ACC112 (cell line): ENCODE data around the gene TYW1B.
"Not testable (repeated sequence)": the region's sequence is repeated elsewhere in the genome, so short reads cannot be mapped to it uniquely, and the experiment has no call there.

Source experiments
- H2AFZ ChIP-seq: fragments of 200-600 bp; sonication (generic); one replicate; pipeline ENCODE4 v1.6.0; 2017; ENCODE audit warnings: antibody characterized with exemption, low read length; ENCODE audit not compliant: unreplicated experiment
- H3K27ac ChIP-seq: fragments of 200-600 bp; sonication (generic); 2 replicates; pipeline ENCODE4 v1.5.1; 2014; ENCODE audit warnings: low read depth, mild to moderate bottlenecking, antibody characterized with exemption, low read length, moderate library complexity
- H3K27me3 ChIP-seq: fragments of 200-600 bp; sonication (generic); 2 replicates; pipeline ENCODE4 v1.6.1; 2014; ENCODE audit warnings: mild to moderate bottlenecking, antibody characterized with exemption, low read length, moderate library complexity, mixed read lengths; ENCODE audit not compliant: insufficient read depth
- H3K36me3 ChIP-seq: fragments of 200-600 bp; sonication (generic); 2 replicates; pipeline ENCODE4 v1.6.1; 2016; ENCODE audit warnings: mild to moderate bottlenecking, antibody characterized with exemption, low read length, moderate library complexity, mixed read lengths; ENCODE audit not compliant: insufficient read depth
- H3K4me1 ChIP-seq: fragments of 200-600 bp; sonication (generic); one replicate; pipeline ENCODE4 v1.6.1; 2016; ENCODE audit warnings: low read length, mixed read lengths; ENCODE audit not compliant: insufficient read depth, unreplicated experiment, control insufficient read depth
- H3K4me3 ChIP-seq: fragments of 200-600 bp; sonication (generic); 2 replicates; pipeline ENCODE4 v1.5.1; 2014; ENCODE audit warnings: mild to moderate bottlenecking, low read depth, low read length
- H3K79me2 ChIP-seq: fragments of 200-600 bp; sonication (generic); one replicate; pipeline ENCODE4 v1.6.0; 2016; ENCODE audit warnings: low read length; ENCODE audit not compliant: control insufficient read depth, unreplicated experiment, insufficient read depth

TYW1B gene

GRCh38 chr7:72550454-72550853, 277.5 kb downstream of the TYW1B start:
- not testable (repeated sequence) for H3K27me3 ChIP-seq, H3K4me1 ChIP-seq, H3K79me2 ChIP-seq, H3K36me3 ChIP-seq, H2AFZ ChIP-seq, H3K27ac ChIP-seq, H3K4me3 ChIP-seq

GRCh38 chr7:72546586-72547237, 281.3 kb downstream of the TYW1B start:
- H3K36me3 ChIP-seq, H3K4me1 ChIP-seq, H2AFZ ChIP-seq, H3K4me3 ChIP-seq, H3K27ac ChIP-seq, H3K79me2 ChIP-seq, H3K27me3 ChIP-seq: not testable (repeated sequence)

GRCh38 chr7:72544531-72544930, 283.5 kb downstream of the TYW1B start:
- H3K79me2 ChIP-seq, H3K36me3 ChIP-seq, H2AFZ ChIP-seq, H3K4me3 ChIP-seq, H3K4me1 ChIP-seq, H3K27ac ChIP-seq, H3K27me3 ChIP-seq: not testable (repeated sequence)

- H3K4me3 ChIP-seq = no peak overlapping the region
- H3K27ac ChIP-seq = no peak overlapping the region
- no peaks in the 10 kb centered on the region for H3K27me3 ChIP-seq
- H3K4me1 ChIP-seq = no peaks in the 10 kb centered on the region
- H3K36me3 ChIP-seq = no peaks in the 10 kb centered on the region
- no peaks in the 10 kb centered on the region for H3K79me2 ChIP-seq
- no peak overlapping the region for H2AFZ ChIP-seq
Measured at GRCh38 chr7:72540923-72541322, 287.1 kb downstream of the TYW1B start.

GRCh38 chr7:72540106-72540611, 287.8 kb downstream of the TYW1B start:
- no peak overlapping the region for H2AFZ ChIP-seq
- no peaks in the 10 kb centered on the region for H3K79me2 ChIP-seq

GRCh38 chr7:72539702-72540101, 288.3 kb downstream of the TYW1B start:
- Histone ChIP-seq H2AFZ (no peak overlapping the region), H3K27me3 (no peaks in the 10 kb centered on the region), H3K27ac (no peak overlapping the region)

More at GRCh38 chr7:72540106-72540611, 287.8 kb downstream of the TYW1B start:
- Histone ChIP-seq H3K36me3 (no peaks in the 10 kb centered on the region), H3K4me3 (no peak overlapping the region), H3K27ac (no peak overlapping the region), H3K4me1 (no peaks in the 10 kb centered on the region), H3K27me3 (no peaks in the 10 kb centered on the region)

GRCh38 chr7:72538856-72539255, 289.1 kb downstream of the TYW1B start:
- no peak overlapping the region for H2AFZ ChIP-seq

More at GRCh38 chr7:72539702-72540101, 288.3 kb downstream of the TYW1B start:
- Histone ChIP-seq H3K4me1 (no peaks in the 10 kb centered on the region), H3K36me3 (no peaks in the 10 kb centered on the region), H3K4me3 (no peak overlapping the region), H3K79me2 (no peaks in the 10 kb centered on the region)

GRCh38 chr7:72538147-72538546, 289.9 kb downstream of the TYW1B start:
- Histone ChIP-seq H3K36me3 (no peaks in the 10 kb centered on the region), H2AFZ (no peak overlapping the region), H3K27me3 (no peaks in the 10 kb centered on the region), H3K79me2 (no peaks in the 10 kb centered on the region), H3K4me3 (no peak overlapping the region), H3K27ac (no peak overlapping the region), H3K4me1 (no peaks in the 10 kb centered on the region)

More at GRCh38 chr7:72538856-72539255, 289.1 kb downstream of the TYW1B start:
- H3K4me1 ChIP-seq = no peaks in the 10 kb centered on the region
- H3K27ac ChIP-seq = no peak overlapping the region
- no peaks in the 10 kb centered on the region for H3K27me3 ChIP-seq
- no peaks in the 10 kb centered on the region for H3K79me2 ChIP-seq
- H3K36me3 ChIP-seq = no peaks in the 10 kb centered on the region
- H3K4me3 ChIP-seq = no peak overlapping the region

- not testable (repeated sequence) for H3K79me2 ChIP-seq, H3K36me3 ChIP-seq
Measured at GRCh38 chr7:72536038-72536437, 292.0 kb downstream of the TYW1B start.

GRCh38 chr7:72531048-72531447, 297.0 kb downstream of the TYW1B start:
- not testable (repeated sequence) for H3K27me3 ChIP-seq, H3K79me2 ChIP-seq, H2AFZ ChIP-seq, H3K27ac ChIP-seq, H3K4me1 ChIP-seq, H3K36me3 ChIP-seq, H3K4me3 ChIP-seq

More at GRCh38 chr7:72536038-72536437, 292.0 kb downstream of the TYW1B start:
- not testable (repeated sequence) for H3K4me3 ChIP-seq, H3K27ac ChIP-seq, H3K4me1 ChIP-seq, H3K27me3 ChIP-seq, H2AFZ ChIP-seq
